ENCODE measurements around the gene FOXP1. TPM values are rescaled to one million over a fixed set of nuclear protein-coding genes. Genes with fewer than 3 reads are reported as not detected.

The FOXP1 gene
- total RNA-seq, 2 donors from 2014 or later, result 41.7 to 94.3 TPM

- H3K36me3 Mint-ChIP-seq (ENCODE audit: low read depth), result peaks cover 50% of the 10 kb centered on the region
- H3K27me3 ChIP-seq (ENCODE audit: control insufficient read depth, insufficient read depth, low read length, poor library complexity, severe bottlenecking), result no peaks in the 10 kb centered on the region
- no peaks in the 10 kb centered on the region for H3K9me3 Mint-ChIP-seq
- no peak for DNase-seq
- WGBS, 2 experiments (ENCODE audit: insufficient coverage in 1 of 2, insufficient read length in 1 of 2), result 92 to 97% methylated on average over 5 to 7 of the region's 7 CpGs
- H3K27me3 Mint-ChIP-seq (ENCODE audit: insufficient read depth), result no peaks in the 10 kb centered on the region
- H3K4me3 Mint-ChIP-seq, result no peak overlapping the region
- peaks cover 27% of the 10 kb centered on the region for H3K4me1 Mint-ChIP-seq
- TF ChIP-seq CTCF (conservative IDR thresholded peaks at IDR 0.05), result no peak
- no peak overlapping the region for H3K4me3 ChIP-seq (ENCODE audit: low read length)
- H3K9ac ChIP-seq (ENCODE audit: extremely low read depth, low read length, poor library complexity, severe bottlenecking), result no peak overlapping the region
- no peak overlapping the region for H3K27ac Mint-ChIP-seq
- H3K4me1 ChIP-seq (ENCODE audit: control insufficient read depth, insufficient read depth, low read length), result peaks cover 3% of the 10 kb centered on the region
- no peaks in the 10 kb centered on the region for H3K9me3 ChIP-seq (ENCODE audit: control insufficient read depth, low read length)
- peaks cover 21% of the 10 kb centered on the region for H3K36me3 ChIP-seq (ENCODE audit: control insufficient read depth, insufficient read depth, low read length)
- H3K27ac ChIP-seq (ENCODE audit: low read depth, low read length), result no peak overlapping the region
These were observed 542.2 kb downstream of the FOXP1 start for GRCh38 chr3:71041371-71041770.

GRCh38 chr3:71039332-71039731, 544.2 kb downstream of the FOXP1 start:
- Mint-ChIP-seq H3K9me3 (no peaks in the 10 kb centered on the region), H3K4me1 (peaks cover 24% of the 10 kb centered on the region), H3K27me3 (ENCODE audit: insufficient read depth) (no peaks in the 10 kb centered on the region), H3K36me3 (ENCODE audit: low read depth) (peaks cover 39% of the 10 kb centered on the region), H3K4me3 (no peak overlapping the region), H3K27ac (no peak overlapping the region)
- no peaks in the 10 kb centered on the region for H3K9me3 ChIP-seq (ENCODE audit: control insufficient read depth, low read length)
- H3K36me3 ChIP-seq (ENCODE audit: control insufficient read depth, insufficient read depth, low read length), result peaks cover 21% of the 10 kb centered on the region
- no peak overlapping the region for H3K4me3 ChIP-seq (ENCODE audit: low read length)
- TF ChIP-seq CTCF (conservative IDR thresholded peaks at IDR 0.05), result no peak
- DNase-seq, result no peak
- H3K27ac ChIP-seq (ENCODE audit: low read depth, low read length), result no peak overlapping the region
- peaks cover 3% of the 10 kb centered on the region for H3K4me1 ChIP-seq (ENCODE audit: control insufficient read depth, insufficient read depth, low read length)
- WGBS, 2 experiments (ENCODE audit: insufficient coverage in 1 of 2, insufficient read length in 1 of 2), result 90 to 97% methylated on average over 5 to 6 of the region's 6 CpGs
- H3K9ac ChIP-seq (ENCODE audit: extremely low read depth, low read length, poor library complexity, severe bottlenecking), result no peak overlapping the region
- no peaks in the 10 kb centered on the region for H3K27me3 ChIP-seq (ENCODE audit: control insufficient read depth, insufficient read depth, low read length, poor library complexity, severe bottlenecking)

GRCh38 chr3:71037775-71038174, 545.8 kb downstream of the FOXP1 start:
- H3K9me3 Mint-ChIP-seq, result no peaks in the 10 kb centered on the region
- no peak overlapping the region for H3K4me3 Mint-ChIP-seq
- no peak overlapping the region for H3K4me3 ChIP-seq (ENCODE audit: low read length)
- H3K27me3 Mint-ChIP-seq (ENCODE audit: insufficient read depth), result no peaks in the 10 kb centered on the region
- TF ChIP-seq CTCF (conservative IDR thresholded peaks at IDR 0.05), result no peak
- DNase-seq, result no peak
- H3K27me3 ChIP-seq (ENCODE audit: control insufficient read depth, insufficient read depth, low read length, poor library complexity, severe bottlenecking), result no peaks in the 10 kb centered on the region
- H3K27ac ChIP-seq (ENCODE audit: low read depth, low read length), result no peak overlapping the region
- H3K36me3 ChIP-seq (ENCODE audit: control insufficient read depth, insufficient read depth, low read length), result peaks cover 16% of the 10 kb centered on the region
- no peaks in the 10 kb centered on the region for H3K9me3 ChIP-seq (ENCODE audit: control insufficient read depth, low read length)
- H3K9ac ChIP-seq (ENCODE audit: extremely low read depth, low read length, poor library complexity, severe bottlenecking), result no peak overlapping the region
- H3K27ac Mint-ChIP-seq, result no peak overlapping the region
- H3K36me3 Mint-ChIP-seq (ENCODE audit: low read depth), result peaks cover 43% of the 10 kb centered on the region
- peaks cover 26% of the 10 kb centered on the region for H3K4me1 Mint-ChIP-seq
- 93 to 98% methylated on average over 4 to 7 of the region's 7 CpGs for WGBS, 2 experiments (ENCODE audit: insufficient coverage in 1 of 2, insufficient read length in 1 of 2)
- H3K4me1 ChIP-seq (ENCODE audit: control insufficient read depth, insufficient read depth, low read length), result no peaks in the 10 kb centered on the region
